ENCODE results near the gene HID1. TPM values are rescaled to one million over a fixed set of nuclear protein-coding genes. Genes with fewer than 3 reads are reported as not detected.

HID1 gene
- total RNA-seq, 2 donors from 2014 or later = 87.1 to 101 TPM

- H3K36me3 ChIP-seq = no peaks in the 10 kb centered on the region
- no peak for TF ChIP-seq POLR2A (IDR thresholded peaks at IDR 0.05)
- no peak for TF ChIP-seq POLR2AphosphoS5 (IDR thresholded peaks at IDR 0.05)
- TF ChIP-seq, protein P1, sequence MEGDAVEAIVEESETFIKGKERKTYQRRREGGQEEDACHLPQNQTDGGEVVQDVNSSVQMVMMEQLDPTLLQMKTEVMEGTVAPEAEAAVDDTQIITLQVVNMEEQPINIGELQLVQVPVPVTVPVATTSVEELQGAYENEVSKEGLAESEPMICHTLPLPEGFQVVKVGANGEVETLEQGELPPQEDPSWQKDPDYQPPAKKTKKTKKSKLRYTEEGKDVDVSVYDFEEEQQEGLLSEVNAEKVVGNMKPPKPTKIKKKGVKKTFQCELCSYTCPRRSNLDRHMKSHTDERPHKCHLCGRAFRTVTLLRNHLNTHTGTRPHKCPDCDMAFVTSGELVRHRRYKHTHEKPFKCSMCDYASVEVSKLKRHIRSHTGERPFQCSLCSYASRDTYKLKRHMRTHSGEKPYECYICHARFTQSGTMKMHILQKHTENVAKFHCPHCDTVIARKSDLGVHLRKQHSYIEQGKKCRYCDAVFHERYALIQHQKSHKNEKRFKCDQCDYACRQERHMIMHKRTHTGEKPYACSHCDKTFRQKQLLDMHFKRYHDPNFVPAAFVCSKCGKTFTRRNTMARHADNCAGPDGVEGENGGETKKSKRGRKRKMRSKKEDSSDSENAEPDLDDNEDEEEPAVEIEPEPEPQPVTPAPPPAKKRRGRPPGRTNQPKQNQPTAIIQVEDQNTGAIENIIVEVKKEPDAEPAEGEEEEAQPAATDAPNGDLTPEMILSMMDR (IDR thresholded peaks at IDR 0.05) = no peak
- DNase-seq (ENCODE audit: low spot score) = no peak
- no peaks in the 10 kb centered on the region for H3K4me1 ChIP-seq (replicated peaks)
- no peaks in the 10 kb centered on the region for H3K9me3 ChIP-seq
- H3K27me3 ChIP-seq (replicated peaks; ENCODE audit: insufficient read depth) = no peaks in the 10 kb centered on the region
- H3K4me3 ChIP-seq = no peak overlapping the region
- WGBS = 73% methylated on average over 14 of the region's 14 CpGs
- no peak overlapping the region for H3K27ac ChIP-seq
- intact Hi-C loops (cut with DNase I) = no loop called here
These were observed 71.0 kb downstream of the HID1 start for GRCh38 chr17:74901353-74902135.

Other genes starting within 250 kb of the HID1 start
- 1 to 10 TPM; 1.6 to 2.2 TPM for gene RAB37, start 235.5 kb downstream of the HID1 start, total RNA-seq
- gene NHERF1, start 224.1 kb downstream of the HID1 start, total RNA-seq = 100 to 1,000 TPM in 1 of 2 donors, 10 to 100 TPM in 1; 84.1 to 133 TPM
- gene NAT9, start 196.4 kb downstream of the HID1 start, total RNA-seq = 10 to 100 TPM; 29.6 to 49.3 TPM
- gene GRIN2C, start 112.9 kb downstream of the HID1 start, total RNA-seq = 1 to 10 TPM in 1 of 2 donors, not detected in 1; 3.6 TPM
- gene FDXR, start 99.8 kb downstream of the HID1 start, total RNA-seq = 100 to 1,000 TPM in 1 of 2 donors, 10 to 100 TPM in 1; 24.6 to 182 TPM
- gene FADS6, start 79.1 kb downstream of the HID1 start, total RNA-seq = not detected
- 1 to 10 TPM in 1 of 2 donors, not detected in 1; 1.1 TPM for gene USH1G, start 49.5 kb downstream of the HID1 start, total RNA-seq
- gene OTOP2, start 48.5 kb downstream of the HID1 start, total RNA-seq = under 1 TPM in 1 of 2 donors, not detected in 1; 0.85 TPM
- not detected for gene OTOP3, start 36.9 kb downstream of the HID1 start, total RNA-seq
- gene CDR2L, start 14.9 kb upstream of the HID1 start, total RNA-seq = 10 to 100 TPM; 13.7 to 34.9 TPM
- 10 to 100 TPM; 28.4 to 73.8 TPM for gene MRPL58, start 39.9 kb upstream of the HID1 start, total RNA-seq
- 100 to 1,000 TPM; 116 to 201 TPM for gene ATP5PD, start 74.2 kb upstream of the HID1 start, total RNA-seq
- gene KCTD2, start 74.5 kb upstream of the HID1 start, total RNA-seq = 100 to 1,000 TPM in 1 of 2 donors, 10 to 100 TPM in 1; 24.4 to 104 TPM
- gene SLC16A5, start 115.2 kb upstream of the HID1 start, total RNA-seq = 10 to 100 TPM; 65.0 to 66.4 TPM
- gene ARMC7, start 137.2 kb upstream of the HID1 start, total RNA-seq = 10 to 100 TPM; 13.6 to 15.1 TPM
- gene NT5C, start 159.0 kb upstream of the HID1 start, total RNA-seq = 100 to 1,000 TPM; 120 to 166 TPM
- gene JPT1, start 181.8 kb upstream of the HID1 start, total RNA-seq = 100 to 1,000 TPM in 1 of 2 donors, 10 to 100 TPM in 1; 97.9 to 132 TPM
- 10 to 100 TPM; 79.7 to 97.2 TPM for gene SUMO2, start 210.2 kb upstream of the HID1 start, total RNA-seq
- 10 to 100 TPM; 41.0 to 46.7 TPM for gene NUP85, start 232.9 kb upstream of the HID1 start, total RNA-seq